RPMI7951 (cell line): Measurements from ENCODE around the gene SVOPL. TPM values are rescaled to one million over a fixed set of nuclear protein-coding genes. Genes with fewer than 3 reads are reported as not detected.
A peak's percentile ranks its signal among the peaks of the same experiment; 100 is the strongest.

Experiments used
- DNase-seq: peaks from one replicate; pipeline ENCODE4 v3.0.0-alpha.2; 2012; ENCODE audit warnings: low read depth
- total RNA-seq: library from RNA; depleted of rRNA; stranded (reverse); fragments of >200 nt; shearing (Covaris generic); gene quantifications from 2 replicates; pipeline ENCODE4 v1.2.3, GENCODE V29; 2014; rRNA removed

SVOPL gene
- total RNA-seq, 1 experiment from 2014 or later: not detected

GRCh38 chr7:138563808-138564207 is 137.4 kb downstream of the SVOPL start:
- DNase-seq: no peak

GRCh38 chr7:138559448-138559847 is 141.7 kb downstream of the SVOPL start:
- DNase-seq: no peak

- peak; percentile 6 for DNase-seq
These were observed 144.2 kb downstream of the SVOPL start for GRCh38 chr7:138556771-138557484.

- DNase-seq: no peak
These were observed 145.5 kb downstream of the SVOPL start for GRCh38 chr7:138555684-138556083.

- DNase-seq: no peak
These were observed 146.5 kb downstream of the SVOPL start for GRCh38 chr7:138554674-138555073.

GRCh38 chr7:138553805-138554204 is 147.4 kb downstream of the SVOPL start:
- DNase-seq: no peak

GRCh38 chr7:138551102-138551501 is 150.1 kb downstream of the SVOPL start:
- DNase-seq: no peak

GRCh38 chr7:138550337-138550736 is 150.8 kb downstream of the SVOPL start:
- DNase-seq: no peak

- DNase-seq: no peak
These were observed 152.1 kb downstream of the SVOPL start for GRCh38 chr7:138549082-138549481.

GRCh38 chr7:138546829-138547228 is 154.3 kb downstream of the SVOPL start:
- no peak for DNase-seq

- no peak for DNase-seq
These were observed 155.0 kb downstream of the SVOPL start for GRCh38 chr7:138546064-138546619.

GRCh38 chr7:138545123-138545522 is 156.0 kb downstream of the SVOPL start:
- no peak for DNase-seq

Other genes starting within 250 kb of the SVOPL start
- gene TRIM24, start 241.1 kb downstream of the SVOPL start, total RNA-seq: 18.3 and 25.6 TPM in 2 replicates
- gene TMEM213, start 96.6 kb upstream of the SVOPL start, total RNA-seq: not detected in 2 replicates
- not detected in 2 replicates for gene ATP6V0A4, start 96.8 kb upstream of the SVOPL start, total RNA-seq